ENCODE results near the gene CROCC.
"Not testable (repeated sequence)": the region's sequence is repeated elsewhere in the genome, so short reads cannot be mapped to it uniquely, and the experiment has no call there.

Gene CROCC

GRCh38 chr1:16939386-16940180, 17.9 kb downstream of the CROCC start:
- DNase-seq (ENCODE audit: low spot score): not testable (repeated sequence)

- DNase-seq (ENCODE audit: low spot score): no peak
Measured at GRCh38 chr1:16944038-16944437, 22.3 kb downstream of the CROCC start.

- DNase-seq (ENCODE audit: low spot score): not testable (repeated sequence)
Measured at GRCh38 chr1:16945512-16945911, 23.8 kb downstream of the CROCC start.

- not testable (repeated sequence) for DNase-seq (ENCODE audit: low spot score)
Measured at GRCh38 chr1:16946185-16946584, 24.5 kb downstream of the CROCC start.

- no peak for DNase-seq (ENCODE audit: low spot score)
Measured at GRCh38 chr1:16946646-16947045, 24.9 kb downstream of the CROCC start.

- not testable (repeated sequence) for DNase-seq (ENCODE audit: low spot score)
Measured at GRCh38 chr1:16948282-16948891, 26.7 kb downstream of the CROCC start.

- not testable (repeated sequence) for DNase-seq (ENCODE audit: low spot score)
Measured at GRCh38 chr1:16949026-16949425, 27.3 kb downstream of the CROCC start.

- DNase-seq (ENCODE audit: low spot score): not testable (repeated sequence)
Measured at GRCh38 chr1:16952376-16952775, 30.6 kb downstream of the CROCC start.

GRCh38 chr1:16954579-16954978, 32.8 kb downstream of the CROCC start:
- DNase-seq (ENCODE audit: low spot score): no peak

- DNase-seq (ENCODE audit: low spot score): no peak
Measured at GRCh38 chr1:16955186-16955585, 33.5 kb downstream of the CROCC start.

- DNase-seq (ENCODE audit: low spot score): no peak
Measured at GRCh38 chr1:16956775-16957174, 35.0 kb downstream of the CROCC start.

- no peak for DNase-seq (ENCODE audit: low spot score)
Measured at GRCh38 chr1:16957731-16958130, 36.0 kb downstream of the CROCC start.

- DNase-seq (ENCODE audit: low spot score): no peak
Measured at GRCh38 chr1:16958475-16958874, 36.7 kb downstream of the CROCC start.

- peak; percentile 80 for DNase-seq (ENCODE audit: low spot score)
Measured at GRCh38 chr1:16960560-16961296, 39.0 kb downstream of the CROCC start.

GRCh38 chr1:16961297-16962133, 39.8 kb downstream of the CROCC start:
- no peak for DNase-seq (ENCODE audit: low spot score)

GRCh38 chr1:16964169-16964568, 42.4 kb downstream of the CROCC start:
- not testable (repeated sequence) for DNase-seq (ENCODE audit: low spot score)

- DNase-seq (ENCODE audit: low spot score): no peak
Measured at GRCh38 chr1:16965486-16966067, 43.8 kb downstream of the CROCC start.

GRCh38 chr1:16966282-16966681, 44.6 kb downstream of the CROCC start:
- no peak for DNase-seq (ENCODE audit: low spot score)

- DNase-seq (ENCODE audit: low spot score): no peak
Measured at GRCh38 chr1:16967095-16967575, 45.4 kb downstream of the CROCC start.

GRCh38 chr1:16967962-16968361, 46.2 kb downstream of the CROCC start:
- DNase-seq (ENCODE audit: low spot score): no peak

- DNase-seq (ENCODE audit: low spot score): no peak
Measured at GRCh38 chr1:16968372-16968771, 46.6 kb downstream of the CROCC start.

Data from CD4-positive, alpha-beta T cell treated with Interleukin-6 at 100 ng/mL for 8 hours (primary cell).